HepG2 (cell line): Measurements from ENCODE around the gene RASL10B. TPM values are rescaled to one million over a fixed set of nuclear protein-coding genes. Genes with fewer than 3 reads are reported as not detected.

Experiments
- ATAC-seq: fragments of 200-7000 bp; cut with Tn5 transposase; 3 replicates; pipeline ENCODE4 v1.9.1; 2020; ENCODE audit warnings: mild to moderate bottlenecking, moderate library complexity
- BruUV-seq: library from RNA; stranded (reverse); fragments of 400-500 nt; replicated peaks from 2 replicates; lab custom pipeline; 2021; lab: Mats Ljungman, UMichigan
- CTCF ChIA-PET: fragments of 300-600 bp; formaldehyde crosslinking; extraction: SDS; loops from one replicate; lab custom pipeline; 2021; ENCODE audit warnings: low total read pairs, inconsistent platforms, low intra/inter-chr PET ratio; lab: Yijun Ruan, JAX
- POLR2A ChIA-PET: fragments of 350-600 bp; sonication (Branson Sonifier 250); formaldehyde crosslinking; loops from one replicate; lab custom pipeline; 2020; ENCODE audit warnings: antibody characterized with exemption, inconsistent platforms; lab: Yijun Ruan, JAX
- DNase-seq: peaks from one replicate; pipeline ENCODE4 v3.0.0-alpha.2; 2015; ENCODE audit warnings: low spot score
- FAIRE-seq: peaks from 3 replicates; lab custom pipeline; 2011; peaks lifted over from hg19 to GRCh38; lab: Jason Lieb, UNC
- H2AFZ ChIP-seq: one replicate; pipeline ENCODE4 v1.6.1; 2011; ENCODE audit warnings: low read length, inconsistent platforms
- H3K27ac ChIP-seq: fragments of 300-600 bp; 3 replicates; pipeline ENCODE4 v1.8.0; 2011; ENCODE audit warnings: mixed run types, mild to moderate bottlenecking, mixed read lengths, low read length, inconsistent platforms; ENCODE audit not compliant: insufficient read depth; ENCODE audit errors: extremely low read length
- H3K27me3 ChIP-seq, 2 experiments: fragments of 200-600 bp in 1 of 2; 2 replicates in 1 of 2; 3 replicates in 1 of 2; pipeline versions ENCODE4 v1.6.0 to v1.8.0; 2011; ENCODE audit warnings: low read length in 2 of 2, mild to moderate bottlenecking in 2 of 2, moderate library complexity in 2 of 2, inconsistent platforms in 1 of 2; ENCODE audit not compliant: insufficient read depth in 2 of 2, control insufficient read depth in 1 of 2
- H3K36me3 ChIP-seq, 2 experiments: fragments of 200-600 bp in 1 of 2; replicated peaks in 1 of 2; 2 replicates in 1 of 2; 3 replicates in 1 of 2; pipeline versions ENCODE4 v1.5.1 to v1.8.0; 2011; ENCODE audit warnings: low read length in 2 of 2, inconsistent platforms in 1 of 2; ENCODE audit not compliant: insufficient read depth in 2 of 2, control insufficient read depth in 1 of 2
- H3K4me1 ChIP-seq: 2 replicates; pipeline ENCODE4 v1.5.1; 2012; ENCODE audit warnings: low read length, inconsistent platforms; ENCODE audit not compliant: insufficient read depth
- H3K4me2 ChIP-seq: 2 replicates; pipeline ENCODE4 v1.6.0; 2011; ENCODE audit warnings: low read depth, low read length, inconsistent platforms
- H3K4me3 ChIP-seq, 3 experiments: fragments of 200-600 bp in 1 of 3; sonication (generic), shearing (Covaris generic) in 1 of 3; replicated peaks in 1 of 3; 2 replicates each; pipeline ENCODE4 v1.5.1; 2011 to 2016; ENCODE audit warnings: low read length in 3 of 3, inconsistent platforms in 2 of 3, low read depth in 2 of 3, mild to moderate bottlenecking in 2 of 3, control low read depth in 1 of 3, mixed read lengths in 1 of 3; ENCODE audit not compliant: insufficient read depth in 1 of 3
- H3K79me2 ChIP-seq: one replicate; pipeline ENCODE4 v1.6.1; 2011; ENCODE audit warnings: low read length, inconsistent platforms; ENCODE audit not compliant: insufficient read depth
- H3K9ac ChIP-seq: 2 replicates; pipeline ENCODE4 v1.6.0; 2011; ENCODE audit warnings: mild to moderate bottlenecking, low read depth, low read length, inconsistent platforms; ENCODE audit not compliant: insufficient read depth
- H3K9me3 ChIP-seq: 2 replicates; pipeline ENCODE4 v1.5.1; 2012; ENCODE audit warnings: mild to moderate bottlenecking, low read length
- H4K20me1 ChIP-seq: 2 replicates; pipeline ENCODE4 v1.6.0; 2011; ENCODE audit warnings: inconsistent platforms, mild to moderate bottlenecking, low read length, moderate library complexity; ENCODE audit not compliant: insufficient read depth
- AGO2 ChIP-seq: fragments of 200-400 bp; formaldehyde crosslinking; optimal IDR thresholded peaks from 2 replicates; pipeline ENCODE3; 2017; ENCODE audit warnings: mild to moderate bottlenecking, low read depth, low read length, moderate library complexity
- AKNA ChIP-seq: sonication (generic); formaldehyde crosslinking; IDR thresholded peaks from 2 replicates; pipeline ENCODE4 v1.4.0; 2020; ENCODE audit warnings: missing genetic modification reagents, borderline replicate concordance
- POLR2A ChIP-seq, 2 experiments: IDR thresholded peaks; 2 replicates each; pipeline ENCODE4 v1.6.1; 2011; ENCODE audit warnings: low read depth in 2 of 2, low read length in 2 of 2, mild to moderate bottlenecking in 1 of 2, moderate library complexity in 1 of 2; ENCODE audit not compliant: insufficient read depth in 1 of 2
- PPARG ChIP-seq: conservative IDR thresholded peaks from 2 replicates; pipeline ENCODE4 v1.6.1; 2016; ENCODE audit warnings: missing biosample characterization, missing genetic modification reagents
- WGBS: methylation state at CpG from one replicate; pipeline ENCODE4 v1.1.6; 2017; ENCODE audit warnings: low lambda C conversion rate; 5-methylcytosine and 5-hydroxymethylcytosine counted together
- in situ Hi-C: cut with HindIII; loops from 2 replicates; pipeline ENCODE4 v1.10.0; 2017; ENCODE audit warnings: low pct_unique_long_range_greater_than_20kb; ENCODE audit not compliant: extremely low pct_ligation_motif_present
- intact Hi-C: fragments of 100-400 bp; cut with micrococcal nuclease; formaldehyde crosslinking; loops from one replicate; pipeline ENCODE4 v1.10.0; 2022; ENCODE audit not compliant: unreplicated experiment
- polyA plus RNA-seq, 8 experiments: library from polyadenylated mRNA; depleted of rRNA in 3 of 8; stranded (reverse) in 7 of 8; unstranded in 1 of 8; fragments of >200 nt; fragmentation: Illumina TruSeq in 4 of 8; extraction: Trizol in 4 of 8; gene quantifications; 2 replicates each; pipeline versions ENCODE4 v1.2.1 to v1.2.3, GENCODE V29; 2011 to 2016; ENCODE audit warnings: low read depth in 4 of 8, missing spikeins in 1 of 8, mixed read lengths in 1 of 8; ENCODE audit not compliant: insufficient read depth in 1 of 8
- total RNA-seq, 5 experiments: library from RNA; depleted of rRNA; stranded (reverse); fragments of >200 nt; fragmentation: Illumina TruSeq; extraction: Trizol; gene quantifications; 2 replicates each; pipeline ENCODE4 v1.2.3, GENCODE V29; 2016; ENCODE audit warnings: low read depth in 1 of 5

The RASL10B gene
- total and polyA plus RNA-seq, 2 of the 13 experiments (the other 11 are each of a cell fraction or from before 2014, with no cell fraction given) = 8.8 to 11.0 TPM

DNA sequence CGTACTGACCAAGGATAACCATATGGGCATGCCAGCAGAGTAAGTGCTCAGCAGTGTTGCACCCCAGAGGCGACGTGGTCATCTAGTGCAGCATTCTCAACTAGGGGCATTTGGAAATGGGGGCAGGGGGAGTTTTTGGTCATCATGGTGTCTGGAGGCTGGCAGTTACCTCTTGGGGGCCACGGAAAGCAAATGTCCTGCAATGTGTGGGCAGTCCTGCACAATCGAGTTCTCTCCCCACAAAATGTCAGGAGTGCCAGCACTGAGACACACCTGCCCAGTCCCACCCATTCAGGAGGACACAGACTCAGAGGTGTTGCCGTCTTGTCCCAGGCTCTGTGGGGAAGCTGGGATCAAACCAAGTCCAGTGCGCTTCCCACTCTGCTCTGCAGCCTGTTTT lies 3.0 kb downstream of the RASL10B start (continued):
- TF ChIP-seq AKNA (no peak), POLR2A (IDR thresholded peaks at IDR 0.05; ENCODE audit: insufficient read depth in 1 of 2, low read depth in 2 of 2, low read length in 2 of 2) (no peak)

- in situ Hi-C loops = loop anchor here (25.0 kb wide), 1 partner anchor 423 kb away; no protein-coding TSS in a partner anchor
Observed at GRCh38 chr17:35735036-35735805, 3.8 kb downstream of the RASL10B start.

More at GRCh38 chr17:35735036-35735805, 3.8 kb downstream of the RASL10B start:
- peaks cover 23% of the 10 kb centered on the region for H3K4me1 ChIP-seq
- no peaks in the 10 kb centered on the region for H4K20me1 ChIP-seq
- DNase-seq (no peak), ATAC-seq (no peak), FAIRE-seq (no peak)
- H3K79me2 ChIP-seq = peaks cover 2% of the 10 kb centered on the region
- intact Hi-C loops = no loop called here
- no peaks in the 10 kb centered on the region for H3K36me3 ChIP-seq
- WGBS = 86% methylated on average over 17 of the region's 29 CpGs
- no peak overlapping the region for H3K27ac ChIP-seq
- no peak overlapping the region for H3K4me3 ChIP-seq
- CTCF ChIA-PET = no interaction called here
- no peak overlapping the region for H3K4me2 ChIP-seq
- no TSS peak for BruUV-seq
- H3K9ac ChIP-seq = no peak overlapping the region
- no peak for TF ChIP-seq PPARG
- peak; percentile 53 for TF ChIP-seq AGO2
- TF ChIP-seq, all 625 proteins: peak for 1
- POLR2A ChIA-PET = no interaction called here
- no peaks in the 10 kb centered on the region for H3K9me3 ChIP-seq
- no peak overlapping the region for H2AFZ ChIP-seq
- H3K27me3 ChIP-seq = no peaks in the 10 kb centered on the region
